Mesothelial cell of epicardium (in vitro differentiated cells): Measurements from ENCODE around the gene CLCN5. TPM values are rescaled to one million over a fixed set of nuclear protein-coding genes. Genes with fewer than 3 reads are reported as not detected.

Experiments used
- DNase-seq, 2 experiments: peaks; one replicate each; pipeline ENCODE4 v3.0.0; 2021; ENCODE audit warnings: low spot score in 2 of 2; ENCODE audit not compliant: unreplicated experiment in 2 of 2
- H3K27ac Mint-ChIP-seq: 2 replicates; pipeline ENCODE4 v1.8.0; 2021; ENCODE audit warnings: mixed read lengths
- H3K27me3 Mint-ChIP-seq: 2 replicates; pipeline ENCODE4 v1.8.0; 2021; ENCODE audit warnings: low read depth, mixed read lengths
- H3K36me3 Mint-ChIP-seq: 2 replicates; pipeline ENCODE4 v1.8.0; 2021; ENCODE audit warnings: mixed read lengths
- H3K4me1 Mint-ChIP-seq: 2 replicates; pipeline ENCODE4 v1.8.0; 2021; ENCODE audit warnings: mixed read lengths
- H3K4me3 Mint-ChIP-seq: 2 replicates; pipeline ENCODE4 v1.8.0; 2021; ENCODE audit warnings: mild to moderate bottlenecking, moderate library complexity, mixed read lengths
- H3K9me3 Mint-ChIP-seq: 2 replicates; pipeline ENCODE4 v1.8.0; 2021; ENCODE audit warnings: mixed read lengths
- total RNA-seq: library from RNA; stranded (reverse); gene quantifications from 3 replicates; pipeline ENCODE4 v1.2.1, GENCODE V29; 2021
- TF ChIP-seq, protein P1 (sequence below): fragments of 200-600 bp; sonication (generic); IDR thresholded peaks from one replicate; pipeline ENCODE4 v1.5.0; 2021; ENCODE audit warnings: antibody characterized with exemption; ENCODE audit not compliant: unreplicated experiment

Gene CLCN5
- total RNA-seq, 1 donor from 2014 or later: 52.0 TPM

DNA sequence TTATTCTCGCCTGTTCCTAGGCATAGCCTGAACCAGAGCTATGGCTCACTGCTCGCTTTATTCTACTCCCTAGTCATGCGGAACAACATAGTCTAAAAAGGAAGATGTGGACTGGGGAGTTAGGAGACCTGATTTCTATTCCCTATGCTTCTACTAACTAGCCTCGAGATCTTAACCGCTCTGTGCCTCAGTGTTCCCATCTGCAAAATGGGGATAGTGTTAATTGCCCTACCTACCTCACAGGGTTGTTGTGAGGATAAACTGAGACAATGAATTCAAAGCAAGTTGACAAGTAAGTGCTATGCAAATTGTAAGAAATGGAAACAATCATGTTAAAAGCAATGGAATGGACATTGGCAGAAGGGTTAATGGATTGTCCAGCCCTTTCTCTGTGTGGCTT lies 176.4 kb downstream of the CLCN5 start:
- Mint-ChIP-seq H3K4me1 (peaks cover 3% of the 10 kb centered on the region), H3K27me3 (no peaks in the 10 kb centered on the region), H3K4me3 (no peak overlapping the region), H3K27ac (no peak overlapping the region), H3K36me3 (peaks cover 4% of the 10 kb centered on the region), H3K9me3 (peaks cover 6% of the 10 kb centered on the region)
- TF ChIP-seq, protein P1, sequence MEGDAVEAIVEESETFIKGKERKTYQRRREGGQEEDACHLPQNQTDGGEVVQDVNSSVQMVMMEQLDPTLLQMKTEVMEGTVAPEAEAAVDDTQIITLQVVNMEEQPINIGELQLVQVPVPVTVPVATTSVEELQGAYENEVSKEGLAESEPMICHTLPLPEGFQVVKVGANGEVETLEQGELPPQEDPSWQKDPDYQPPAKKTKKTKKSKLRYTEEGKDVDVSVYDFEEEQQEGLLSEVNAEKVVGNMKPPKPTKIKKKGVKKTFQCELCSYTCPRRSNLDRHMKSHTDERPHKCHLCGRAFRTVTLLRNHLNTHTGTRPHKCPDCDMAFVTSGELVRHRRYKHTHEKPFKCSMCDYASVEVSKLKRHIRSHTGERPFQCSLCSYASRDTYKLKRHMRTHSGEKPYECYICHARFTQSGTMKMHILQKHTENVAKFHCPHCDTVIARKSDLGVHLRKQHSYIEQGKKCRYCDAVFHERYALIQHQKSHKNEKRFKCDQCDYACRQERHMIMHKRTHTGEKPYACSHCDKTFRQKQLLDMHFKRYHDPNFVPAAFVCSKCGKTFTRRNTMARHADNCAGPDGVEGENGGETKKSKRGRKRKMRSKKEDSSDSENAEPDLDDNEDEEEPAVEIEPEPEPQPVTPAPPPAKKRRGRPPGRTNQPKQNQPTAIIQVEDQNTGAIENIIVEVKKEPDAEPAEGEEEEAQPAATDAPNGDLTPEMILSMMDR: no peak
- DNase-seq: no peak

DNA sequence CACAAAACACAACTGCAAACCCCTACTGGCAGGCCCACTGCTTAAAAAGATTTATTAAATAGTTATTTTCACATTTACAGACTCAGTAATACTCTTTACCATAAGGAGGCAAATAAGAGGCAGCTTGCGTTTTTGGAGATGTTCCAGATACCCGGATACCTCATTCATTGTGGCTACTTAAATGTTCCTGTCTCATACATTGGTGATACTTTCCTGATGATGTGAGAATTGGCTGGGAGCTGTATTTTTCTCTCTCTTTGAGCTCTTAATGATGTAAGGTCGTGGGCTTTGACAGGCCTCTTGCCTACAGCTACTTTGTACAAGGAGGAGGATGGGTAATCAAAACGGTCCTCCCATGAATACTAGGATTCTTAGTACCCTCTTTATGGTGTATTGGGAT lies 176.9 kb downstream of the CLCN5 start:
- TF ChIP-seq, protein P1: no peak
- Mint-ChIP-seq H3K4me1 (peaks cover 3% of the 10 kb centered on the region), H3K36me3 (peaks cover 4% of the 10 kb centered on the region), H3K27ac (peak overlapping the region; percentile 63), H3K9me3 (peaks cover 6% of the 10 kb centered on the region), H3K27me3 (no peaks in the 10 kb centered on the region), H3K4me3 (no peak overlapping the region)
- no peak for DNase-seq

DNA sequence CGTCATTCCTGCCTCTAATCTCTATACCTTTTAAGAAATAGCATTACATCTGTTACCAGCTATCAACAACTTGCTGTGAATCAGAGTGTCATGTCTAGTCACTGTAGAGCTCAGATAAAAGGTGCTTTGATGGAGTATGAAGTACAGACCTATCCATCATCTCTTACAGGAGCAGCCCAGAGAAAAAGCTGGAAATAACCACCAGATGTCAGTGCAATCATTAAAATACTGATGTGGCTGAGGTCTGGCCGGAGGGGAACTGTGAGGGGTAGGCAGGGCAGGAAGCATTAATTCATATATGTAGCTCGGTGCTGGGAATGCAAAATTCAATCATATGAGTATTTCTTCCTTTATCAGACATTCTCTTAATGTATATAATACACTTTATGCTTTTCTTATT lies 177.8 kb downstream of the CLCN5 start:
- Mint-ChIP-seq H3K9me3 (peaks cover 11% of the 10 kb centered on the region), H3K27ac (peak overlapping the region; percentile 27), H3K27me3 (no peaks in the 10 kb centered on the region), H3K4me1 (peaks cover 3% of the 10 kb centered on the region), H3K36me3 (peaks cover 7% of the 10 kb centered on the region), H3K4me3 (no peak overlapping the region)
- TF ChIP-seq, protein P1: no peak
- DNase-seq: no peak

DNA sequence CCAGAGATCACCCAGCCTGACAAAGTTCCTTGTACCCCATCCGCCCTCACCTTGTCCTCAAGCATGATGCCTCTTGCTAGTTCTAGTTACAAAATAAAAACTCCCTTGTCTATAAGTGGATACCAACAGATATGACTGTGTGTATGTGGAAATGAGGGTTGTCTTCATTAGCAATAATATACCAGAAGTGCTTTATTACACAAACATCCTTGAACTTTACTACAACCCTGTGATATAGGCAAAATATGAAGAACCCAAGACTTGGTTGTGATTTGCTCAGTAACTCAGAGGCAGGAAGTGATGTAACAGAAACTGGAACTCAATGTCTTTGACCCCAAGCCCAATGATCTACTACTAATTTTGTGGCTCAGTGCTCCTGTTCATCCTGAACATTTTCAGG lies 180.8 kb downstream of the CLCN5 start:
- Mint-ChIP-seq H3K27me3 (no peaks in the 10 kb centered on the region), H3K4me3 (no peak overlapping the region), H3K4me1 (peaks cover 3% of the 10 kb centered on the region), H3K27ac (no peak overlapping the region), H3K9me3 (peaks cover 10% of the 10 kb centered on the region), H3K36me3 (peaks cover 3% of the 10 kb centered on the region)
- TF ChIP-seq, protein P1: no peak
- DNase-seq: no peak

DNA sequence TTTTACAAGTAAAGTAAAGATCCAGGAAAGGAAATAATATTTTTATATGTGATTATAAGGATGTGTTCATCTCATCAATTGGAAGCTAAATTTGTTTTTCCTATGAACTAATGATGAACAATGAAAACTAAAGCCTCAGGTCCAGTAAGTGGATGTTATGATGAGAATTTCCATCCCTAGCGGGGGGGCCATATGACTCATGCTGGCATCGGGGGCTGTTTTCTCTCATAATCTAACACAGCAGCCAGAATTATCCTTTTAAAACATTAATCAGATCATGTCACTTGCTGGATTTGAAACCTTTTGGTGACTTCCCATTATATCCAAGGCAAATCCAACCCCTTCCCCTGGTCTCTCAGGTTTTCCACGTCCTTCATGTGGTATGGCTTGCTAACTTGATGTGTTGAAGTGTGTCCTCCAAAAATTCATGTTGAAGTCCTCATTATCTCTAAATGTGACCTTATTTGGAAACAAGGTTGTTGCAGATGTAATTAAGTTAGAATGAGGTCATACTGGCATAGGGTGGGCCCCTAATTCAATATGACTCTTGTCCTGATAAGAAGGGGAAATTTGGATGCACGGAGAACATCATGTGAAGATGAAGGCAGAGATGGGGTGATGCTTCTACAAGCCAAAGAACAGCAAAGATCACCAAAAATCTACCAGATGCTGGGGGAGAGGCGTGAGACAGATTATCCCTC lies 181.6 kb downstream of the CLCN5 start:
- H3K4me1 Mint-ChIP-seq: peaks cover 3% of the 10 kb centered on the region
- no peaks in the 10 kb centered on the region for H3K27me3 Mint-ChIP-seq
- no peak for DNase-seq
- H3K4me3 Mint-ChIP-seq: no peak overlapping the region
- no peak overlapping the region for H3K27ac Mint-ChIP-seq
- H3K36me3 Mint-ChIP-seq: peaks cover 3% of the 10 kb centered on the region
- TF ChIP-seq, protein P1: no peak
- peaks cover 10% of the 10 kb centered on the region for H3K9me3 Mint-ChIP-seq
